Gastroesophageal sphincter (tissue), 4 donors: ENCODE data around the gene MAPKBP1. TPM values are rescaled to one million over a fixed set of nuclear protein-coding genes. Genes with fewer than 3 reads are reported as not detected.

Experiments used
- ATAC-seq: fragments of 150-250 bp; one replicate; pipeline ENCODE4 v1.9.1; 2016; ENCODE audit warnings: mild to moderate bottlenecking, moderate library complexity
- H3K27ac ChIP-seq, 4 donors: fragments of 200-600 bp; sonication (generic) in 3 of 4; 1 replicate in 3 of 4; 2 replicates in 1 of 4; pipeline ENCODE4 v1.5.1; 2016 to 2019
- H3K27me3 ChIP-seq: fragments of 200-600 bp; sonication (generic); one replicate; pipeline ENCODE4 v1.5.1; 2019
- H3K36me3 ChIP-seq, 2 donors: fragments of 200-600 bp; sonication (generic); one replicate each; pipeline ENCODE4 v1.5.1; 2019; ENCODE audit warnings: control low read depth in 1 of 2
- H3K4me1 ChIP-seq, 3 donors: fragments of 200-600 bp; sonication (generic); 1 replicate in 2 of 3; 2 replicates in 1 of 3; pipeline ENCODE4 v1.5.1; 2016 to 2019; ENCODE audit warnings: control low read depth in 2 of 3
- H3K4me3 ChIP-seq, 2 donors: fragments of 200-600 bp; sonication (generic); one replicate each; pipeline ENCODE4 v1.5.1; 2019; ENCODE audit warnings: mild to moderate bottlenecking in 1 of 2, moderate library complexity in 1 of 2
- H3K9me3 ChIP-seq, 3 donors: fragments of 200-600 bp; sonication (generic); one replicate each; pipeline ENCODE4 v1.5.1; 2017 to 2019; ENCODE audit warnings: control low read depth in 2 of 3
- EP300 ChIP-seq: sonication (generic); formaldehyde crosslinking; IDR thresholded peaks from one replicate; pipeline ENCODE4 v1.6.1; 2017; ENCODE audit warnings: antibody characterized with exemption, mild to moderate bottlenecking
- POLR2A ChIP-seq, 2 donors: fragments of 450-650 bp; IDR thresholded peaks; one replicate each; pipeline ENCODE4 v1.6.1; 2017; ENCODE audit warnings: antibody characterized with exemption in 2 of 2, mild to moderate bottlenecking in 2 of 2, moderate library complexity in 1 of 2
- POLR2AphosphoS5 ChIP-seq: sonication (generic); formaldehyde crosslinking; IDR thresholded peaks from one replicate; pipeline ENCODE4 v1.6.1; 2017; ENCODE audit warnings: antibody characterized with exemption
- WGBS, 2 donors: methylation state at CpG; one replicate each; pipeline ENCODE4 v1.1.5; 2018; ENCODE audit warnings: low coverage in 1 of 2; 5-methylcytosine and 5-hydroxymethylcytosine counted together
- total RNA-seq, 4 donors: library from RNA; depleted of rRNA; stranded (reverse); fragments of >200 nt; gene quantifications; one replicate each; pipeline ENCODE4 v1.1.0, GENCODE V29; 2016
- TF ChIP-seq, protein P1 (sequence below), 4 experiments: fragments of 200-600 bp in 2 of 4; fragments of 450-650 bp in 2 of 4; sonication (generic) in 1 of 4; IDR thresholded peaks; one replicate each; pipeline ENCODE4 v1.5.1; 2017 to 2019; ENCODE audit warnings: antibody characterized with exemption in 4 of 4, mild to moderate bottlenecking in 2 of 4, moderate library complexity in 2 of 4

The MAPKBP1 gene
- total RNA-seq, 4 donors from 2014 or later: 25.1 to 48.9 (median 30.6) TPM

DNA sequence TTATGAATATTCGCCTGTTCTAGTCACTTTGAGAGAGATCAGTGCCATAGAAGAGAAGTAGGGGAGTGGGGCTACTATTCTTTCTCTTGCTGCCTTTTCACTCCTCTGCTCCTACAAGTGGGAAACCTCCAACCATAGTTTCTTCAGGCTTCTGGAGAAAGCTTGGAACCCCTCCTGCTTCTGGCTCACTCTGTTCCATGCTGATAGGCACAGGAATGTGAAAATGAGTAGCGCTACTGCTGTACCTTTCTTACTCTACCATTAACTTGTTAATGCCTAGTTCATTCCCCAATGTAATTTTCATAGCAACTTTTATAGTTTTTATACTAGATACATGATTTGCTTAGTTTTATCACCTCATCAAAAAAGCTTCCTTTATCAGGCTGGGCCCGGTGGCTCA lies 26.9 kb downstream of the MAPKBP1 start:
- ATAC-seq: no peak
- peaks cover 0 to 71% (median 31%) of the 10 kb centered on the region in 3 donors for H3K4me1 ChIP-seq
- peaks cover 0 to 26% of the 10 kb centered on the region in 2 donors for H3K36me3 ChIP-seq
- no peak overlapping the region for H3K4me3 ChIP-seq
- WGBS, 2 donors: 72 to 100% methylated on average over 1 to 3 of the region's 3 CpGs
- H3K9me3 ChIP-seq: no peaks in the 10 kb centered on the region
- no peak for TF ChIP-seq EP300
- H3K27ac ChIP-seq: peak overlapping the region in 2 of 4 donors; percentile 18 to 51
- no peaks in the 10 kb centered on the region for H3K27me3 ChIP-seq

DNA sequence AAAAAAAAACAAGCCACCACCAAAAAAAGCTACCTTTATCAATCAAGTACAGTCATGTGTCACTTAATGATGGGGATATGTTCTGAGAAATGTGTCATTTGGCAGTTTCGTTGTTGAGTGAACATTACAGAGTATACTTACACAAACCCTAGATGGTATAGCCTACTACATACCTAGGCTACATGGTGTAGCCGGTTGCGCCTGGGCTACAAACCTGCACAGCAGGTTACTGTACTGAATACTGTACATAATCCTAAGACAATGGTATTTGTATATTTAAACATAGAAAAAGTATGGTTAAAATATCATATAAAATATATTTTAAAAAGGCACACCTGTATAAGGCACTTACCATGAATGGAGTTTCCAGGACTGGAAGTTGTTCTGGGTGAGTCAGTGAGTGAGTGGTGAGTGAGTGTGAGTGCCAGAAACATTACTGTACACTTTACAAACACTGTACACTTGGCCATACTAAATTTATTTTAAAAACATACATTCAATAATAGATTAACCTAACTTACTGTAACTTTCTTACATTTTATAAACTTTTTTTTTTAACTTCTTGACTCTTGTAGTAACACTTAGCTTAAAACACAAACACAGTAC lies 27.7 kb downstream of the MAPKBP1 start:
- Histone ChIP-seq H3K27me3 (no peaks in the 10 kb centered on the region), H3K27ac (peak overlapping the region in 3 of 4 donors; percentile 51 to 83 (median 82)), H3K36me3 (peaks cover 0 to 26% of the 10 kb centered on the region in 2 donors), H3K9me3 (no peaks in the 10 kb centered on the region), H3K4me1 (peaks cover 0 to 71% (median 30%) of the 10 kb centered on the region in 3 donors), H3K4me3 (no peak overlapping the region)
- WGBS, 2 donors: 79 to 80% methylated on average over 2 to 3 of the region's 3 CpGs
- TF ChIP-seq, protein P1, sequence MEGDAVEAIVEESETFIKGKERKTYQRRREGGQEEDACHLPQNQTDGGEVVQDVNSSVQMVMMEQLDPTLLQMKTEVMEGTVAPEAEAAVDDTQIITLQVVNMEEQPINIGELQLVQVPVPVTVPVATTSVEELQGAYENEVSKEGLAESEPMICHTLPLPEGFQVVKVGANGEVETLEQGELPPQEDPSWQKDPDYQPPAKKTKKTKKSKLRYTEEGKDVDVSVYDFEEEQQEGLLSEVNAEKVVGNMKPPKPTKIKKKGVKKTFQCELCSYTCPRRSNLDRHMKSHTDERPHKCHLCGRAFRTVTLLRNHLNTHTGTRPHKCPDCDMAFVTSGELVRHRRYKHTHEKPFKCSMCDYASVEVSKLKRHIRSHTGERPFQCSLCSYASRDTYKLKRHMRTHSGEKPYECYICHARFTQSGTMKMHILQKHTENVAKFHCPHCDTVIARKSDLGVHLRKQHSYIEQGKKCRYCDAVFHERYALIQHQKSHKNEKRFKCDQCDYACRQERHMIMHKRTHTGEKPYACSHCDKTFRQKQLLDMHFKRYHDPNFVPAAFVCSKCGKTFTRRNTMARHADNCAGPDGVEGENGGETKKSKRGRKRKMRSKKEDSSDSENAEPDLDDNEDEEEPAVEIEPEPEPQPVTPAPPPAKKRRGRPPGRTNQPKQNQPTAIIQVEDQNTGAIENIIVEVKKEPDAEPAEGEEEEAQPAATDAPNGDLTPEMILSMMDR (IDR thresholded peaks at IDR 0.05): no peak
- TF ChIP-seq EP300: no peak
- no peak for TF ChIP-seq POLR2A (IDR thresholded peaks at IDR 0.05)
- TF ChIP-seq POLR2AphosphoS5: no peak
- ATAC-seq: no peak

DNA sequence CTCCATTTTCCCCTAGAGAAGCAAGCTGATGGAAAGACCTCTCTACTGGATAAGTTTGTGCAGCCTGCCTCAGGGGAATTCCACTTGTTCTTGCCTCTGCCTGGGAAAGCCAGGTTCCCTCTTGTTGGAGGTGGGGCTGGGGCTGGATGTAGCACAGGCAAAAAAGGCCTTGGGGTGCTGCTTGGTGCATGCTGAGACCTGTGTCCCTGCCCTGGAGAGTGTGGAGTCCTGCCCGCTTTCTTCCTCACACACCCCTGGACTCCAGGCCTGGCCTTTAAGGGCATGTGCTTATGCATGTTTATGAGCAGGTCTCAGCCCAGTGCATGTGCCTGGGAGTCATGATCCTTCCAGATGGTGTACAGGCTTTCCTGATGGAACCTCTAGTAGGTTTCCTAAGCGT lies 30.1 kb downstream of the MAPKBP1 start:
- TF ChIP-seq POLR2A (IDR thresholded peaks at IDR 0.05): no peak
- TF ChIP-seq POLR2AphosphoS5: no peak
- TF ChIP-seq EP300: no peak
- TF ChIP-seq, protein P1 (IDR thresholded peaks at IDR 0.05): no peak
- Histone ChIP-seq H3K4me1 (peaks cover 0 to 57% (median 26%) of the 10 kb centered on the region in 3 donors), H3K4me3 (no peak overlapping the region), H3K27me3 (no peaks in the 10 kb centered on the region), H3K36me3 (peaks cover 0 to 24% of the 10 kb centered on the region in 2 donors), H3K27ac (peak overlapping the region in 3 of 4 donors; percentile 82 to 88 (median 83)), H3K9me3 (no peaks in the 10 kb centered on the region)
- ATAC-seq: no peak
- WGBS, 2 donors: 63 to 81% methylated on average over 1 to 2 of the region's 2 CpGs

DNA sequence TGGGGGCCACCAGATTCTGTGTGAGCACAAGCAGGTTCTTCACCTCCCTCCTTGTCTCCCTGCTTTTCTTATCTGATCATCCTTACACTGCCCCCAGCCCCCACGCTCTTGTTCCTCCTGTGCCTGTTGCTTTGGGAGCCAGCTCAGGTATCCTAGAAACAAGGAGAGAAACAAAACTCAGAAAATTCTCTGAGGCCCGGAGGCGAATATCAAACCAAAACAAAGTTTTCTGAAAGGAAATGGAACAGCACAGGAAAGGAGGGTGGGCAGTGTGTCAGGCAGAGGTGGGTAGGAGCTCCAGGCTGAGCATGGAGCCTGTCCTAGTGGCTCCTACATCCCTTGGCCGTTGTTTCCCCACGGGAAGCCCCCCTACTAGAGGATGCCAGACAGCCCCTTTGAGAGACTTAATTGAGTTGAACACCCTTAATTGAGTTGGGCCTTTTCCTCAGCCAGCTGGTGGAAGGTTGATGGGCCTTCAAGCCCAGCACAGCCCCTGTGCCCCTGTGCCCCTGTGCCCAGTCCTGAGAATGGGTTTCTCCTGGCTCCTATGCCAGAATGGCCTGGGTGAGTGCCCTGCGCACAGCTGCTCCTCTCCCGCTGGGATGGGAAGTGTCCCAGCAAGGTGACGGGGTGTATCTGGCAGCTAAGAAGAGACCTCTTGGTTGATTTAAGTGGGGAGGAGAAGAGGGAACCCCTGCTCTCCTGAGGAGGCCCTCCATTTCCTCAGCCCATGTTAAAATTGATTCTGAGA lies 30.8 kb downstream of the MAPKBP1 start:
- TF ChIP-seq POLR2A (IDR thresholded peaks at IDR 0.05) (no peak), POLR2AphosphoS5 (no peak), EP300 (no peak)
- TF ChIP-seq, protein P1 (IDR thresholded peaks at IDR 0.05): no peak
- Histone ChIP-seq H3K27ac (peak overlapping the region; percentile 32 to 88 (median 82)), H3K4me3 (no peak overlapping the region), H3K9me3 (no peaks in the 10 kb centered on the region), H3K27me3 (no peaks in the 10 kb centered on the region), H3K36me3 (peaks cover 0 to 16% of the 10 kb centered on the region in 2 donors), H3K4me1 (peaks cover 0 to 64% (median 26%) of the 10 kb centered on the region in 3 donors)
- WGBS, 2 donors: 19% methylated on average over 4 of the region's 8 CpGs; no CpG with 5 or more reads in 1 of the 2 donors
- ATAC-seq: no peak

DNA sequence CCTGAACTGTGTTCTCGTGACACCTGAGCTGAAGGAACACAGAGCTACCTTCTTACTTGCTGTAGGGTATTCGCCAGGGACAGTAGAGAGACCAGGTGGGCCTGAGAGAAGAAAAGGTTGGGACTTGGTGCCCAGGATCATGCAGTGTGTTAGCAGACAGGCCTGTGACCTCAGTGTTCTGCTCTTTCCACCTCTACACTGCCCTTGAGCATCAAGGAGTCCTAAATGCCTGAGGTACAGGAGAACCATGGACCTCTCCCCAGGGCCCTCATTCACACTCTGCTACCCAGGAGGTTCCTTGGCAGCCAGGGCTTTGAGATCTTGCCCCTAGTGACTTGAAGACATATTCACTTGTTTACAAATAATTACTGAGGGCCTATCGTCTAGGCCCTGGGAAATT lies 31.4 kb downstream of the MAPKBP1 start:
- Histone ChIP-seq H3K4me1 (peaks cover 0 to 68% (median 26%) of the 10 kb centered on the region in 3 donors), H3K36me3 (peaks cover 0 to 12% of the 10 kb centered on the region in 2 donors), H3K4me3 (no peak overlapping the region), H3K9me3 (no peaks in the 10 kb centered on the region), H3K27ac (peak overlapping the region; percentile 32 to 88 (median 82)), H3K27me3 (no peaks in the 10 kb centered on the region)
- no peak for TF ChIP-seq EP300
- TF ChIP-seq POLR2AphosphoS5: no peak
- TF ChIP-seq POLR2A (IDR thresholded peaks at IDR 0.05): no peak
- 30 to 71% methylated on average over 2 to 3 of the region's 3 CpGs for WGBS, 2 donors
- no peak for ATAC-seq
